Endothelial cell of hepatic sinusoid (primary cell): ENCODE data around the gene ATIC.

Experiments used
- in situ Hi-C: cut with HindIII; loops from 2 replicates; pipeline ENCODE4 v1.10.0; 2017; ENCODE audit warnings: low sequenced_read_pairs

Gene ATIC

DNA sequence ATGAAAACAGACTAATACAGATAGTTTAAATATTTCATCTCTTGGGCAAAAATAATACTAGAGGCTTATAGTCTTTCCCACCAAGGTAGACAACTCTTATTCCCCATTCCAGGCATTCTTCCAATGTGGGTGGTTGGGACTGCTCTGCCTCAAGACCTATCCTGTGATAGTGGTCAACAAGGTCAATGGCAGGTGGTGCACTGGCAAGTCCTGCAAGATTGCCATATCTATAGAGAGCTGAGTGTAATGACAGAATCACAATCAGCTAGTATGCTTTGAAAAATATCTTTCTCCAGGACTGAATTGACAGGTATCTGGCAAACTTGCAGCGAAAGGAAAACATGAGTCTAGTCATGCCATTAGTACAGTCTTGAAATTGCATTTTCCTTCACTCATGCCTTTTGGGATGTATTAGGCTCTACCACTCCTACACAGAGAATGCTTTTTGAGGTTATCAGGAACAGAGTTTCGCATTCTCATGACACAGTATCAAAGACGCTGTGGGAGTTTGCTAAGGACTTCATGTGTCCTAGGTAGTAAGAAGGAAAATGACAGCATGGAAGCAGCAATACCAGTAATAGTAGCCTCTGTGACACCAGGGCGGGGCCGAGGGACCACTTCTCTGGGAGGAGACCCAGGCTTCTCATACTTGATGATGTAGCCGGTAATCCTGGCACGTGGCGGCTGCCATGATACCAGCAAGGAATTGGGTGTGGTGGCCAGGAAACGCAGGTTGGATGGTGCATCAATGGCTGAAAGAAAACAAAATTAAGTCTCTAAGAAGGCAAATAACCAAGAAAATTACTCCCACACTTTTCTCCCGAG lies 63.0 kb downstream of the ATIC start:
- in situ Hi-C loops = no loop called here

DNA sequence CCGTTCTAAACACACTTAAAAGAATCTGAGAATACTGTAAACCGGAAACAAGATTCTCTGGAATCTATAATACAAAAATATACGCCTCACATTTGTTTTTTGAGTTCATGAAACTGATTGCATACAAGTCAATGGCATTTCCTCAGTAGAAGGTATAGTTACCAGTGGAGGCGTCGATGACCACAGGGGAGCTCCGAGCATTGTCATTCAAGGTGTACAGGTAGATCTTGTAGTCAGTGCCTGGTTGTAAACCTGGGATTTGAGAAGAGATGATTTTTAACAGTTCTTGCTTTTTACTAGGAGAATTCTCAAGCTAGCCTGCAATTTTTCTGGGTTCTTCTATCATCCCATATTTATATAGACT lies 63.6 kb downstream of the ATIC start:
- in situ Hi-C loops = no loop called here

DNA sequence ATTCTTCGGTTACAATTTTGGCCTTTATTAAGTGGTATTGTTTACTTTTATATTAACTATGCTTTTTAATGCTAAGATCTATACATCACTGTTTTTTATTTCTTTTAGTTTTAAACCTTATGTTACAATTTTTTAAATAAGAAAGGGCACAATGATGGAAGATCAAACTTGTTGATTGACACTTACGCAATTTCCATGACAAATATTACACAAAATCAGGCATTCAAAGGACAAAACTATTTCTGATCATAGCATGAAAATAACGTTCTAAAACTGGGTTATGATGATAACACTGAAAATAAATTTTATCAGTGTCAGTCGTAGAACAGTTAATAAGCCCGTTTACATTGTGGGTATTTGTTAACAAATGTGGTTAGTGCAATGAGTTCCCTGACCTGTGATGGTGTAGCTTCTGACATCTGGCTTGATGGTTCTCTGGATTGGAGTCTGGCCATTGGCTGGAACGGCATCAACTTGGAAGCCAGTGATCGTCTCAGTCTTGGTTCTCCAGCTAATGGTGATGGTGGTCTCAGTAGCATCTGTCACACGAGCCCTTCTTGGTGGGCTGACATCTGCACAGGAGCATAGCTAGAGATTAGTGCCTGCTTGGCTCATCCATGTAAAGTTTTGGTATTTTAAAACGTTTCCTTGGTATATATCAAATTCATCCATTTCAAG lies 64.4 kb downstream of the ATIC start:
- in situ Hi-C loops = no loop called here

DNA sequence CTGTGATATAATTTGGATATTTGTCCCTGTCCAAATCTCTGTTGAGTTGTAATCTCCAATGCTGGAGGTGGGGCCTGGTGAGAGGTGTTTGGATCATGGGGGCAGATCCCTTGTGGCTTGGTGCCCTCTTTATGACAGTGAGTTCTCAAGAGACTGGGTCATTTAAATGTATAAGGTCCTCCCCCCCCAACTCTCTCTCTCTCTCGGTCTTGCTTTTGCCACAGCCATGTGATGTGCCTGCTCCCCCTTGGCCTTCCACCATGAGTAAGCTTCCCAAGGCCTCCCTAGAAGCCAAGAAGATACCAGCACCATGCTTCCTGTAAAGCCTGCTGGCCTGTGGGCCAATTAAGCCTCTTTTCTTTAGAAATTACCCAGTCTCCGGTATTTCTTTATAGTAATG lies 65.4 kb downstream of the ATIC start:
- in situ Hi-C loops = no loop called here

DNA sequence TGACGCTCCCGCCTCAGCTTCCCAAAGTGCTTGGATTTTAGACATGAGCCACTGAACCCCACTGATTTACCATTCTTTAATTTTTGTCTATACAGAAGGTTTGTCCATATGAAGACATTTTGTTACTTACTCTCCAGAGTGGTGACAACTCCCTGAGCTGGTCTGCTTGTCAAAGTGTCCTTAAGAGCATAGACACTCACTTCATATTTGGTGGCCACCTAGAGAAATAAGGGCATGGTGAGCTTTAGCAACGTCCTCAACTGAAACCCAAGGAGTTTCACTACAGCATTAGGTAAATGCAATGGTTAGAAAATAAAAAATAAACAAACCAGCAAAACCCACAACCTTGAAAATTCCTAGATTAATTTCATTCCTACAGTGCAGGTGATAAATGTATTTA lies 66.2 kb downstream of the ATIC start:
- in situ Hi-C loops = no loop called here

DNA sequence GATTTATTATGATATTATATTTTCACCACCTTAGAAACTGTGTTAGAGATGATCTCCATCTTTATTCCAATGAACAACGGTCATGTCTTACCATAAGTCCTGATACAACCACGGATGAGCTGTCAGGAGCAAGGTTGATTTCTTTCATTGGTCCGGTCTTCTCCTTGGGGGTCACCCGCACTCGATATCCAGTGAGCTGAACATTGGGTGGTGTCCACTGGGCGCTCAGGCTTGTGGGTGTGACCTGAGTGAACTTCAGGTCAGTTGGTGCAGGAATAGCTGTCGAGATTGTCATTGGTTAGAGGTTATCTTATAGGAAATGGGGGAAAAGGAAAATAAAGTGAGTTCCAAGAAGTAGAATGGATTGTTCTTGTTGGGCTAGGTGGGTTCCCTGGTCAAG lies 67.2 kb downstream of the ATIC start:
- in situ Hi-C loops = no loop called here

DNA sequence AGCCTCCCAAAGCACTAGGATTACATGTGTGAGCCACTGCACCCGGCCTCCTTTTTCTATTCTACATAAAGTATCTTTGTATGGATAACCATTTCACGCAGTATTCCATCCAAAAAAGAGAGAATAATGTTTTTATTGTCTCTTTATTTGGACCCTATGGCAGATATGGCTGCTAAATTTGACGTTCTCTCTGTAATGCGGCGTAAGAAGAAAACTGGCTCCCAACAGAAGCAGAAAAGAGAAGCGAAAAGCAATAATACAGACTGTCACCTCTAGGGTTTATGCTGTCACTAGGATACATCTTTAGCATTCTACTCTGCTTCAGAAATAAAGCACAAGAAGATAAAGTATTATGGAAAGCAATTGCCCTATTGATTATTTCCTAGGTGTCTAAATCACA lies 68.1 kb downstream of the ATIC start:
- in situ Hi-C loops = no loop called here

DNA sequence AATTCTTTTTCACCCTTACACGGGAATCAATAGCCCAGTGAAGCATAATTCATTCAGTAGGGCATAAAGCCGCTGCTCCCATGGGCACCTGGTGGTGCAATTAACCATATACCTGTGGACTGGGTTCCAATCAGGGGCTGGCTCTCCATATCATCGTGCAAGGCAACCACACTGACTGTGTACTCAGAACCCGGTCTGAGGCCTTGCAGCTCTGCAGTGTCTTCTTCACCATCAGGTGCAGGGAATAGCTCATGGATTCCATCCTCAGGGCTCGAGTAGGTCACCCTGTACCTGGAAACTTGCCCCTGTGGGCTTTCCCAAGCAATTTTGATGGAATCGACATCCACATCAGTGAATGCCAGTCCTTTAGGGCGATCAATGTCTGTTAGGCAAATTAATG lies 68.8 kb downstream of the ATIC start:
- in situ Hi-C loops = no loop called here

DNA sequence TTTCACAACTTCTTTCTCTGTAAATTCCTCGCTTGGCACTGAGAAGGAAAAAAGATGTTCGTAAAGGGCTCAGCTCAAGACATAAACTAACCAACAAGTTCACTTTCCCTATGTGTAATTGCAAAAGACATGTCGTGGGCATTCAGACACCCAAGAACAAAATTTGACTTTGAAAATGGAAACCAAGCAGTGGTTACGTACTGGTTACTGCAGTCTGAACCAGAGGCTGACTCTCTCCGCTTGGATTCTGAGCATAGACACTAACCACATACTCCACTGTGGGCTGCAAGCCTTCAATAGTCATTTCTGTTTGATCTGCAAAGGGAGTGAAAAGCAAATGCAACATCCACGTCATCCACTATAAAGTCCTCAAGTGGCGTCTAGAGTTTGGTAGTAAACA lies 70.2 kb downstream of the ATIC start:
- in situ Hi-C loops = no loop called here

DNA sequence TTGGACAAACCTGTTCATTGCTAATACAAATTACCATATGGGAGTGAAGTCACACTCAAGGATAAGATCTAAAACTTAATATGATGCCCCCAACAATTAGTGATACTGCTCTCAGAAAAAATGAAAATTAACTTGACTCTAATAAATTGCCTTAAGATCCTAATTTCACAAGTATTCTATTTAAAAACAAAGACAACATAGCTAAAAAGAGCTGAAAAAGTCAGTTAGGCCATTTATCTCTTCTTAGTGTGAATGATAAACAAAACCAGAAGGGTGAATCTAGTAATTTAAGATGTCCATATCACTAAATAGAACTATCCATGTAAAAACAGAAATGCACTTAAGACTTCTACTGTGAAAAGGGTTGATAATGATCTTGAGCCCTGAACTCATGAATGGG lies 70.6 kb downstream of the ATIC start:
- in situ Hi-C loops = no loop called here

DNA sequence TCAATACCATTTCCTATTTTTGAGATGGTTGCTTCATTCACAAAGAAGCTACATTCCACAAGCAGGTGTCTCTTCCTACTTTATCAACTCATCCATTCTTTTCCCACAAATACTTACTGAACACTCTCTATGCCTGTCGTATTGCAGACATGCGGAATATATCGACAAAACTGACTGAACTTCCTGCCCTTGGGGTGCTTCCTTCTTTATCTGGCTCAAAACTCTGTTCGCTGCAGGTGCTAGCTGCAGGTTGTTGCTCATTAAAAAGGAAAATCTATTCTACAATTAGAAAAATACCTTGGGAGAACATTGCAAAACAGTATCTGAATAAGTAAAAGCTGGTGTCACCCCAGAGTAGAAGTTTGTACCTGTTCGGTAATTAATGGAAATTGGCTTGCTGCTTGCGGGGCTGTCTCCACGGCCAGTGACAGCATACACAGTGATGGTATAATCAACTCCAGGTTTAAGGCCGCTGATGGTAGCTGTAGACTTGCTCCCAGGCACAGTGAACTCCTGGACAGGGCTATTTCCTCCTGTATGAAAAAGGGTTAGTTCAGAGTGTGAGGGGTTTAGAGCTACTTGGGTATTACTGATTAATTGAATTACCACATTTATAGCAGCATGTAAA lies 71.9 kb downstream of the ATIC start:
- in situ Hi-C loops = no loop called here

DNA sequence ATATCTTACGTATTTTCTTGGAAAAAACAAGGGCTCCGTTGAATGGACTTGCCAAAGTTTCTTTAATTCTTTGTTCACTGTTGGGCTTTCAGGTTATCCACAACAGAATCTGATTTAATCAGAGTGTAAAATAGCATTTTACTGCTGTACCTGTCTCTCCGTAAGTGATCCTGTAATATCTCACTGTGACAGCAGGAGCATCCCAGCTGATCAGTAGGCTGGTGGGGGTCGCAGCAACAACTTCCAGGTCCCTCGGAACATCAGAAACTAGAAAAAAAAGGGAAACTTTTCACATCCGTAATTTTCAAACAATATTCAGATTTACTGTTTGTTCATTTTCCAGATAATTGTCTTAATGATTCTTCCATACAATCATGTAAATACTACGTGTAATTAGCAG lies 72.9 kb downstream of the ATIC start:
- in situ Hi-C loops = no loop called here

DNA sequence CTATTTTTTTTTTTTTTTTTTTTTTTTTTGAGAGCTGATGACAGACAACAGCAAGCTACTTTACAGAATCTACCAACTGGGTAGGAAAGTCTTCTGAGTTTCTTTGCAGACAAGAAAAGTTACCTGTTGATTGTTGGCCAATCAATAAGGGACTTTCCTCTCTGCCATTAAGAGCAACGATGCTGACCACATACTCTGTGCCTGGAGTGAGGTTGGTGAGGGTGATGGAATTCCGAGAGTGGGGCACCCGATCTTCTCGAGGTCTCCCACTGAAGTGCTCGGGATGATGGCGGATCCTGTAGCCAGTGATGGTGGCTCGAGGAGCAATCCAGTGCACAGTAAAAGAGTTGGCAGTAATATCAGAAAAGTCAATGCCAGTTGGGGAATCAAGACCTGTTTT lies 74.7 kb downstream of the ATIC start:
- in situ Hi-C loops = no loop called here

DNA sequence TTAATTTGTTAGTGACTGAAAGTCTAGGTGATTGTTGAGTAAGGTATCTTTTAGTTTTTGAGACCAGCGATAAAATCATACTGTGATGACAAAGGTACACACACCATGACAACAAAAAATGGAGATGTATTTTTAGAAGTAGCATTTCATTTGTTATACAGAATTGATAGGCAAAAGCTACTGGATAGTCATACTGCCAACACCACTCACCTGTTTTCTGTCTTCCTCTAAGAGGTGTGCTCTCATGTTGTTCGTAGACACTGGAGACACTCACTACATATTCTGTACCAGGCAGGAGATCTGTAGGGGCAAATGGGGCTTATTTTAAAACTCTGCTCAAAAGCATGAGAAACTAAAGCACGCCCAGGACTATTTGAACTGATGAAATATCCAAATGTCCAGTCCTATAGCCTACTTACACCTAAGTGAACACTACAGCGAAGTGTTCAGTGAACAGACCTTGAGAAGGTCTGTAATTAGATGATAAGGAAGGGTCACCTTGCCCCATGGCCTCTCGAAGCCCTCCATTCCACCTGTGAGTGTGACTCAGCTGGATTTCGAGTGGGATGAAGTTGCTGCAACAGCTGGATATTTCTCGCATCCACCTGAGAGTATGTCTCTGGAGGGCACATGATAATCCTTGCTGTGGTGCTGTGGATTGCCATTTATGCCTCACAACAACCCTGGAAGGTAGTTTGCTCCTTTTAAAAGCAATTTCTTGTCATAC lies 76.3 kb downstream of the ATIC start:
- in situ Hi-C loops = no loop called here

DNA sequence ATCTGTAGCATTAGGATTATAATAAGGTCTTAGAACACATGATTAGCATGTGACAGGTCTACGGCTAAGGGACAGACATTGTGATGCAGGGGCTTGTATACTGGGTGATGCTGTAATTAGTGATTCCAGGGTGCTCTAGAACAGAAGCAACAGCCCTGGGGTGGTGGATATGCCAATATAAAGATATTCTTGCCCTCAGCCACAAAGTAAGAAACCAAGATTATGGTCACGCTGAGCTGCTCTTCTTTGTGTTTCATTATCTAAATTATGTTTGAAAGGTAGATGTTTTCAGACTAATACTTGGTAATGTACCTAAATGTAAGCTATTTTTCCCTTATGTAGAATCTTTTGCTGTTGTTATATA lies 78.7 kb downstream of the ATIC start:
- in situ Hi-C loops = no loop called here

DNA sequence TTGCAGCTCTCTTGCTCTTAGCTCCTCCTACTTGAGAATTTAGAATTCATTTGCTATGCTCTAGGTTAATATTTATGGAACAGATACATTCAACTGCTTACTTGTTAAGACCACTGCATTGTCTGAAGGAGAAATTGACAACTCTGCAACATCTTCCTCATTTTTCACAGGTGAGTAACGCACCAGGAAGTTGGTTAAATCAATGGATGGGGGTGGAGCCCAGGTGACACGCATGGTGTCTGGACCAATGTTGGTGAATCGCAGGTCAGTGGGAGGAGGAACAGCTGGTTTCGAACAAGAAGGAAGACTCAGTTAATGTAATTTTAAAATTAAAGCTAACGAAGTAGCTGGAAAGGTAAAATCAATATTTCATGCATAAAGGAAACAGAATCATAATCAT lies 79.7 kb downstream of the ATIC start:
- in situ Hi-C loops = no loop called here

DNA sequence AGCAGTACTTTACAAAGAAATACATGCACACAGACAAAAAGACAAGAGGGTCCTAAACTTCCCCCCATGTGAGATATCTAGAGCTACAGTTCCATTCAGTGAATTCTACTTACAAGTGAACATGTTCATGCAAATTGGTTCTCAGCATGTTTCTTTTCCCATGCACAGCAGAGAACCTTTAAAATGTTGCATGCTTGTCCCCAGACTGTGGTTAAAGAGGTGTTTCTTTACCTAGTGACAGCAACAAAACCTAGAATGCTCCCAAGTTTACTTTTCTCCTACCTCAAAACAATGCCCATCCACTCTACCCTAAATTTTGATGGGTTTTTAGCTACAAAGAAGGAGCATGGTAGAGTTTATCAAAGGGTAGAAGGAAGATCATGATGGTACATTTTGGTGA lies 80.3 kb downstream of the ATIC start:
- in situ Hi-C loops = no loop called here

DNA sequence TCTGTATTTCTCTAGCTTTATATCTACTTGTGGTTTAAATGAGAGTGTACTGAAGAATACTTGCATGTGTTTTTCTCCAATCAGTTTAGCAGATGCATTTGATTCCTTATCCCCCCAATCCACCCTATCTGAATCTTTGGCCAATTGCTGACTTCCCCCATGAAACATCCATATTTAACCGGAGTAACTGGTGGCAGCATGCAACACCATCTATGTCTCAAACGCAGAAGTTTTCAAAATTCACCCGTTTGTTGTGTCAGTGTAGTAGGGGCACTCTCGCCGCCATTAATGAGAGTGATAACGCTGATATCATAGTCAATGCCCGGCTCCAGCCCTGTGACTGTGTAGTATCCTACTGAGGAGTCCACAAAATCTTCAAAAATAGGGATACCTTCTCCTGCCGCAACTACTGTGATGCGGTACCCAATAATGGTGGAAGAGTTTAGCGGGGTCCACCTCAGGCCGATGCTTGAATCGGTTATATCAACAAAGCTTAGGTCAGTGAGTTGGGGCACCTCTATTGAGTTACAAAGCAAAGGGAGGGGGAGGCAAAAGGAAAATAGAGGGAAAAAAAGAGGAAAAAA lies 80.9 kb downstream of the ATIC start:
- in situ Hi-C loops = no loop called here

DNA sequence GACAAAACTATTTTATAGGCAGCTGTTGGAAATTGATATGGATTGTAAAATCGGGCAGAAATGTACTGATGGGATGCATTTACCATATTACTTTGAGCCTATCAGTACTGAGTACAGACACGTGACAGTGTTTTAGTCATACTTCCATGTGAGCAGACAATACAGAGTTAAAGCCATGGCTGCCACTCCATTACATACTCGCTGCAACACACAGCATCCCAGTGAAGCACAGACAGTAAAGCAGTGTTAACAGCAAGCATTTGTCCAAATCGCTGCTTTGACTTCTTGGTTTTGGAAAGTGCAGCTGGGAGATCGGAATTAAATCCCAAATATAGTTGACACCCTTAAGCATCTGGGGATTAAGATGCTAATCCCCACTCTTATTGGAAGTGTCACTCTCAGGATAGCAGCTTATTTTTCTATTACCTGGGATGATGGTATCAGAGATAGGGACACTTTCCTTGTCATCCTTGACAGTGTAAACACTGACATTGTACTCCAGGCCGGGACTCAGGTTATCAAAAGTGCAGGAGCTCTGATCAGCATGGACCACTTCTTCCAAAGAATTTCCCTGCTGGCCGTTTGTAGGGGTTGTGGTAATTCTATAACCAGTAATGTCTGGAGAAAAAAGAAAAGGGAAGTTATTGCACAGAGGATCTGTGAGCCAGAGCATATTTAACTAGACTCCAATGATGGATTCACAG lies 82.4 kb downstream of the ATIC start:
- in situ Hi-C loops = no loop called here

DNA sequence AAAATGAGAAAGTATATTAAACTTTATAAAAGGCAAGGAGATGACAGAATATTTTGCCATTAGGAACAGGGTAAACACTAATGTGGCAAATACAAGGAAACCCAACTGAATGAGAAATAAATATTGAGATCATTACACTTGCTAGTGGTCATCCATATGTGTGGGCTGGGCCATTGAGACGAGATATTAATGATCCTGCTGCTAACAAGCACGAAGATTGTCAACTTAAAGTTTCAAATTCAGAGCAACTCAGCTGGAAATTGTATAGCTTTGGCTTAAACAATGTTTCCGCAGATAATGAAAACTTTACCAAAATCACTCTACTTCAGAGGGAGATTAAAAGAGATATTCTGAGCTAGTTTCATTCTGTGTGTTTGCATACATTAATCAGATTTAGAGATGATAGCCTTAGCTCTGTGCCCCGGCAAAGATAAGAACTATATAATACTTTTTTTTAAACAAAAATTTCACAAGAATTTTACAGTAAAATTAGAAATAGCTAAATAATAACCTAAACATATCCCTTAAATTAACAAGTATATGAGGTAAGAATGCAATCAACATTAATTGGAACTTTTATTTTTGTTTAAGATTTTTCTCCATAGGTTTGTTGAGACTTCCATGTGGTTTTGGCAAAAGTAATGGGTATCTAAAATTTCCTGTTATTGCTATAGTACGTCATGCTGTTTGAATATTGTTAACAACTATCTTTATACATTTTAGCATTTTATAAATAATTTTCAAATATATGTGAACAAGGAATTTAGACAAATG lies 84.0 kb downstream of the ATIC start:
- in situ Hi-C loops = no loop called here
